Stimulated activated CD4-positive, alpha-beta T cell treated with anti-CD3 and anti-CD28 coated beads, Interleukin-1b, Interleukin-23, amount 100 ng/mL, for 1 hour (primary cell): ENCODE measurements around the gene NOM1.

Experiments used
- DNase-seq, 2 donors: peaks; one replicate each; pipeline ENCODE4 v3.0.0-alpha.2; 2020; ENCODE audit warnings: low read depth in 2 of 2

NOM1 gene

DNA sequence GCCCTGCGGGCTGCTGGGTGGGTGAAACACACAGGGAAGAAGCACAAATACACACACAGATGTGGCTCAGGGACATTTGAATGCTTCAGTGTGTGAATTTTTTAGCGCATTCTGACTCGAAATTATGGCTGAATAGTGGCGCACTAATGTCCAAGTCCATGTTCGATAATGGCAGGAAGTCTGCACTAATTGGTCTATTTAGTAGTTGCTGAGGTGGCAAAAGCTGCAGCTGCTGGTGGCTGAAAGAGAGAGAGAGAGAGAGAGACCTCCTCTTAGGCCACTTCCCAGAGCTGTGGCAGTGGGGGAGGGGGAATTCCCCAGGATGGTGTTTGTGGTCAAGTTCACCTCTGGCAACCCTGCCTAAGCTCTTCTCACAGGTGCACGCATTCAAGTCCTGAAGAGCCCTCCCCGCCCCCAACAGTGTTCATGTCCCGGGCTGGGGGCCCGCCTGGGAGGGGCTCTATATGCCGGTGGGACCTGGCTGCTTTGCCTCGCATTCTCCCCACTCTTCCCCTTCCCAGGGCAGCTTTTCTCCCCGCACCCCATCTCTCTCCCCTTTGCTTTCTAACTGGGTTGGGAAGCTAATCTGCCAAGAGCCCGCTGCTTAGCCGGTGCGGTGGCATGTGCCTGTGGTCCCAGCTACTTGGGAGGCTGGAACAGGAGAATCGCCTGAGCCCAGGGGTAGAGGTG, 67.0 kb downstream of the NOM1 start:
- no peak for DNase-seq

GRCh38 chr7:157017149-157017548, 67.6 kb downstream of the NOM1 start:
- no peak for DNase-seq

GRCh38 chr7:157017603-157018327, 68.3 kb downstream of the NOM1 start:
- DNase-seq = no peak

DNA sequence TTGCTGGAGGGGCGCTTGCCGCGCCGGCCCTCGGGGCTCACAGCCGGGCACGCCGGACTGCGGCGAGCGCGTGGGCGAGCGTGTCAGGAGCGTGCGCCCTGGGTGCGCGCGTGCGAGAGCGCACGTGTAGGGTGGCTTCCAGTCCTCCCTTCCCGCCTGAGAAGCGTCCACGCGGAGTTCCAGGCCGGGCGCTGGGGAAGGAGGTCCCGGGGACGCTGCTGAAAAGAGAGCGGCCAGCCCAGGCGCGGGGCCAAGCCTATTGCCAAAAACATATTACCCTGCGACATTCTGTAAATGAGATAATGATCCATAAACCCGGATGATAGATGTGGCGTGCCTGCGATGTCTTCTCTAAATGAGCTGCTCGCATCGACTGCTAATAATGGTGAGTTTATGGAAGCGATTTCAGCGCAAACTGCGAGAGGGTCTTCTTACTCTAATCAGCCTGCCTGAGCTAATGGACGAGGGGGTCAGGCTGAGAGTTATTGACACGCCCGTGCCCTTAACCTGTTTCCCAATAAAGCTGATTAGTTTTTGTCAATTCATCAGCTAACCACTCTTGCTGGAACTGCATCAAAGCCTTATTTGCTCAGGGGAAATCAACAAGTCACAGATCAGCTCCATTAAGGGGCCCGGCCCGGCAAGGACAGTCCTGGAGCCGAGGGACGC, 69.0 kb downstream of the NOM1 start:
- no peak for DNase-seq

DNA sequence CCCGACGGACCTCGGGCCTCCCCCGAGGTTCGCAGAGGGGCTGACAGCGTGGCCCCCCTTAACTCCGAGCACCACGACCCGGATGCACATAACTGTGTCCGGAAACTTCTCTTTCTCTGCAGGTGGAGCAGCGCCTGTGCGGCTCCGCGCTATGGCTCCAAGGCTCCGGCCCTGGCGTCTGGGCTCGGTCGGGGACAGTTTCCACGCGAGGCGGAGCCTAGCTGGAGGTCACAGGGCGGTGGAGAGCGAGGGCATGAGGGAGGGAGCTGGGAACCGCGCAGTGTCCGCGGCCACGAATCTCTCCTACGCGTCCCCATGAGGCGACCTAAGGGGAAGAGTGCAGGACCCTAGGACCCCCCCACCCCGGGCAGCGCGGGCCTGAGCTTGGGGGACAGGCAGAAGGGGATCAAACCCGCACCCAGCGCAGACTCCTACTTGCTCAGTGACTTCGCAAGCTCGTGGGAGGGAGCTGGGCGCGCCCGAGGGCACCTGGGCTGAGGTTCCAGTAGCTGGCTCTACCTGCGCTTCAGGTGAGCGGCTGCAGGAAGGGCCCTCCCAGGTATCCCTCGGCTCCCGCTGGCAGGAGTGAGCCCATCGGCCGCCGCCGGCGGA, 69.6 kb downstream of the NOM1 start:
- no peak for DNase-seq

DNA sequence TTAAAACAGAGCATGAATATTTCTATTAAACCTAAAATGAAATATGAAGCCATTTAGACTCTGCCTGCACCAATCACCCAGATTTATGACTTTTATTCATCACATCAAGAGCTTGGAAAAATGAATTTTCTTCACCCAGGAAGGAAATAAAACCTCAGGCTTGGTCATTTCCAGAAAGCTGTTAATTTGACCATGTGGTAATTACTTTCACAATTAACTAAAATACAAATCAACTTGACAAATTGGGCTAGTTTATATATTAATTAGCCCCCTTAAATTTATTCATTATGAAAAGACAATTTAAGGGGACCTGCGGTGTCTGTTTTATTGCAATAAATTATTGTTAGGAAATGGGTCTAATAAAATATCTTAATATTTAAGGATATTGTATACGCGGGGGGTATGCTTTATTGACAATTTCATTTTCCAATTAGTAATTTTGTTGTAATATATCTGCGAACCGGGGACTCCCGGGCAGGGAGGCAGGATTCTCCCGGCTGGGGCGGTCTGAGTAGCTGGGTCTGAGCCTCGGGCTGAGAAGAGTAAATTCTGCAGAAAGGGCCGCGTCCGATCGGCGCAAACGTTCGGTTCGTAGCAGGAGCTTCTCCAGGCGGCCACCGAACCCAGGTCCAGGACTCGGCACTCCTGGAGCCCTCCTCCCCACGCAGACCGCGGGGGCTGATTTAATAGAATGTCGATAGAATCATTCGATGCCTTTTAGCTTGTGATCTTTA, 70.4 kb downstream of the NOM1 start:
- DNase-seq = no peak

DNA sequence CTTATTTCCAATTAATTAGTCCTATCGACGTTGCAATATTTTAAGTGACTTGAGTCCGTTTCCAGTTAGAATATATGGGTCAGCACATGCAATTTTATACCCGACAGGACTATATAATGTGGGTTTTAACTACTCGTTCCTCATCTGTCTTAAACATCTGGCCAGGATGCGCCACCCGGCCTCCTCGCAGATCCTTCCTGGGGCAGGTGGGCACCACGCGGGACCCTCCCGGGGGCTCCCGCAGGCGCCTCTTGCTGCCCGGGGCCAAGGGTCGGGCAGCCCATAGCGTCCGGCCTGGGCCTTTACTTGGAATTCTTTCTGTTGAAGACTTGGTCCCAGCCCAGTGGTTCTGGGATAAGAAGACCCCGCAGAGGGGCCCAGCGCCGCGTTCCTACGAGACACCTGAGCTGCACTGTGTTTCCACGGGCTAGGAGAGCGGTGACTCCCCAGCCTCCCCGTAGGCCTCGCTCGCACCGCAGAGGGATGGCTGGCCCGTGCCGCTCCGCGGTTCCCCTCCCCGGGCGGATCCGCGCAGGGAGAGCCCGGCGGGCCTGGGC, 71.1 kb downstream of the NOM1 start:
- no peak for DNase-seq

DNA sequence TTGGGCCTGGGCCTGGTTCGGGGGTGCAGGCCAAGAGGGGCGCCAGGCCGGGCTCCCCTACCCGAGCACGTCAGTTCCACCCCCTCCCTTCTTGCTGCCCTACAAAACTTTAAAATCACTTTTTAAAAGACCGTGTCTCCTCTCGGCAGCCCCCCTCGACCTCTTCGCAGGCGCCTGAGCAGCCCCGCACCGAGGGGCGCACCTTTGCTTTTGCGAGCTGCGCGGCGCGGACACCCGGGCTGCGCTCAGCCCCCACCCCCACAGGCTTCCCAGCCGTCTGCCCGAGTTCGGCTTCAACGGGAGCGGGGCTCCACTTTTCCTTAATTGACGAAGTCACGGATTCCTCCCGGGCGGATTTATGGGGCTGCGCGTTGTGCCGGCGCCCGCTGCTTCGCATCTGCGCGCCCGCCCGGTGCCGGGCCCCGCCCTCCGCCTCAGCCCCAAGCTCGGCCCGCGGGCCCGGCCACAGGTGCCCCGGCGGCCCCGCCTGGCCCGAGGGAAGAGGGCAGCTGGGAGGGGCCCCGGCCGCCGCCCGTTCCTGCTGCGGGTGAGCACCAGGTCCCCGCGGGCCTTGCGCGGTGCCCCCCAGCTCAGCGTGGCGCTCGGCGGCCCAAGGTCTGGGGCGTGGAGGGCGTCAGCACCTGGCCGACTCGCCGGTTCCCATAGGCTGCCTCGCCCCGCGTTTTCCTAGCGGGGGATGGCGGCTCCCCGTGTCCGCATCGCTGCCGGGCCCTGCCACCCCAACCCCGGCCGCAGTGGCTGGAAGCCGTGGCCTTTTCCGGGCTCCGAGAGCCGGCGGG, 71.8 kb downstream of the NOM1 start:
- no peak for DNase-seq

DNA sequence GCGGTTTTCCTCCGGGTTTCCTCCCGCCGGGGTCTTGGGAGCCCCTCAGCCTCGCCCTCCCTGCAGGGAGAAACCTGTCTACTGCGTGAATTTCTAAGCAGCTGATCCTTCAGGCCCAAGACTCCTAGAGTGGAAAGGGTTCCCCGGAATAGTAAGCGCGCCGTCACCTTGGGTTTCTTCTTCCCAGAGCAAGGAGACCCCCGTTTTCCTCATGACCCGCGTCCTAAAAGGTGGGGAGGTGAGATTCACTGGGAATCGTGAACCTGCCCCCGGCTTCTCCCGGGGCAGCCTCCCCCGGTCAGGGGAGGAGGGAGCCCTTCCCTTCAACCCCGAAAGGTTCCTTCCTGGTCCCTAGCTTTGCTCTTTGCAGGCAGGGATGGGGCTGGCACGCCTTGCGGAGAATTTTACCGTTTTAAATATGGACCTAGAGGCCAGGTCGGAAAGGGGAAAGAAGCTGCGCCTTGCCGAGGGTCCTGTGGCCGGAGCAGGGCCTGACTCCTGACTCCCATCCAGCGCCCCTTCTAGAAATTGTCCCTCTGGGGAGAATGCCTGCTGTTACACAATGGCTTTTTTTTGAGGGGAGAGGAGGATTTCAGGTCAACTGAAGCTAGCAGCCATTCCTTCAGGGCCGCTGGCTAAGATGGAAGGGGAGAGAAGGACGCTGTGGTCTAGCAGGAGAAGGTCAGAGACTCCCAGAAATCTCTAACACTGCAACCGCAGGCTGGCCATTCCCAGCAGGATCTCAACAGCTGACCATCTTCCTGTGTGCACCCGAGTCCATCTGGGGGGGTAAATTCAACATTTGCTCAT, 72.6 kb downstream of the NOM1 start:
- no peak for DNase-seq
